K562 (cell line): ENCODE data around the gene DUSP28. TPM values are rescaled to one million over a fixed set of nuclear protein-coding genes. Genes with fewer than 3 reads are reported as not detected.

ENCODE experiments used
- ATAC-seq: fragments of 200-7000 bp; cut with Tn5 transposase; 3 replicates; pipeline ENCODE4 v1.9.1; 2020; ENCODE audit warnings: moderate library complexity
- BruUV-seq: library from RNA; stranded (reverse); fragments of 400-500 nt; replicated peaks from 2 replicates; lab custom pipeline; 2021; lab: Mats Ljungman, UMichigan
- CTCF ChIA-PET: fragments of 300-600 bp; formaldehyde crosslinking; extraction: SDS; loops from one replicate; lab custom pipeline; 2021; ENCODE audit warnings: low intra/inter-chr PET ratio; lab: Yijun Ruan, JAX
- POLR2A ChIA-PET: fragments of 300-600, 350-650 bp; sonication (Branson Sonifier 250); formaldehyde crosslinking; extraction: SDS; loops from one replicate; lab custom pipeline; 2021; ENCODE audit warnings: antibody characterized with exemption, inconsistent platforms; lab: Yijun Ruan, JAX
- DNase-seq, 4 experiments: peaks; one replicate each; pipeline versions ENCODE4 v3.0.0 to v3.0.0-alpha.2; 2011 to 2018; ENCODE audit warnings: low spot score in 3 of 4, mixed read lengths in 3 of 4; ENCODE audit errors: extremely low read depth in 1 of 4
- FAIRE-seq: peaks from 2 replicates; lab custom pipeline; 2011; peaks lifted over from hg19 to GRCh38; lab: Jason Lieb, UNC
- H2AFZ ChIP-seq: 2 replicates; pipeline ENCODE4 v1.6.0; 2011; ENCODE audit warnings: low read depth, low read length, control low read depth, inconsistent platforms
- H3K27ac ChIP-seq: fragments of 200-600 bp; 3 replicates; pipeline ENCODE4 v1.8.0; 2011; ENCODE audit warnings: low read depth, mild to moderate bottlenecking, control low read depth, inconsistent platforms, low read length, moderate library complexity, mixed read lengths; ENCODE audit errors: extremely low read depth
- H3K27me3 ChIP-seq, 2 experiments: fragments of 300-600 bp in 1 of 2; 2 replicates in 1 of 2; 3 replicates in 1 of 2; pipeline versions ENCODE4 v1.6.0 to v1.8.0; 2011; ENCODE audit warnings: inconsistent platforms in 2 of 2, low read length in 2 of 2, mild to moderate bottlenecking in 1 of 2, mixed read lengths in 1 of 2, moderate library complexity in 1 of 2; ENCODE audit not compliant: control insufficient read depth in 2 of 2, insufficient read depth in 2 of 2
- H3K36me3 ChIP-seq: fragments of 300-600 bp; 3 replicates; pipeline ENCODE4 v1.8.0; 2011; ENCODE audit warnings: mild to moderate bottlenecking, low read length, inconsistent platforms; ENCODE audit not compliant: control insufficient read depth, insufficient read depth
- H3K4me1 ChIP-seq, 2 experiments: fragments of 200-600 bp in 1 of 2; replicated peaks in 1 of 2; 2 replicates in 1 of 2; 3 replicates in 1 of 2; pipeline versions ENCODE4 v1.5.1 to v1.8.0; 2011; ENCODE audit warnings: inconsistent platforms in 2 of 2, low read length in 2 of 2, mild to moderate bottlenecking in 1 of 2, mixed read lengths in 1 of 2, moderate library complexity in 1 of 2; ENCODE audit not compliant: control insufficient read depth in 2 of 2, insufficient read depth in 2 of 2
- H3K4me2 ChIP-seq: 2 replicates; pipeline ENCODE4 v1.6.1; 2011; ENCODE audit warnings: low read length, control low read depth, inconsistent platforms, mixed read lengths; ENCODE audit not compliant: insufficient read depth
- H3K4me3 ChIP-seq: fragments of 200-600 bp; sonication (generic), shearing (Covaris generic); 2 replicates; pipeline ENCODE4 v1.5.1; 2016; ENCODE audit warnings: control low read depth, inconsistent platforms
- H3K79me2 ChIP-seq: fragments of 200-600 bp; 3 replicates; pipeline ENCODE4 v1.8.0; 2011; ENCODE audit warnings: low read length, inconsistent platforms; ENCODE audit not compliant: control insufficient read depth, insufficient read depth
- H3K9ac ChIP-seq, 2 experiments: 2 replicates each; pipeline versions ENCODE4 v1.6.0 to v1.6.1; 2011; ENCODE audit warnings: low read depth in 2 of 2, low read length in 2 of 2, control low read depth in 1 of 2, inconsistent platforms in 1 of 2, mild to moderate bottlenecking in 1 of 2, mixed read lengths in 1 of 2; ENCODE audit not compliant: insufficient read depth in 1 of 2
- H3K9me1 ChIP-seq: one replicate; pipeline ENCODE4 v1.6.0; 2011; ENCODE audit warnings: inconsistent platforms, mild to moderate bottlenecking, low read length, moderate library complexity; ENCODE audit not compliant: control insufficient read depth, insufficient read depth
- H3K9me3 ChIP-seq: replicated peaks from 2 replicates; pipeline ENCODE4 v1.5.1; 2011; ENCODE audit warnings: low read depth, low read length, inconsistent platforms; ENCODE audit not compliant: control insufficient read depth, insufficient read depth
- H4K20me1 ChIP-seq: replicated peaks from 2 replicates; pipeline ENCODE4 v1.6.1; 2011; ENCODE audit warnings: low read length, inconsistent platforms, mixed read lengths; ENCODE audit not compliant: control insufficient read depth, insufficient read depth
- CTCF ChIP-seq, 3 experiments: IDR thresholded peaks in 2 of 3; conservative IDR thresholded peaks in 1 of 3; 2 replicates each; pipeline ENCODE4 v1.5.1; 2011 to 2012; ENCODE audit warnings: low read length in 3 of 3, mild to moderate bottlenecking in 3 of 3, control low read depth in 2 of 3, improper control_type of control experiment in 1 of 3, inconsistent platforms in 1 of 3, low read depth in 1 of 3, mixed read lengths in 1 of 3, moderate library complexity in 1 of 3; ENCODE audit not compliant: insufficient read depth in 2 of 3
- RAD21 ChIP-seq, 2 experiments: fragments of 250-450 bp in 1 of 2; fragments of 450-650 bp in 1 of 2; sonication (Bioruptor Pico) in 1 of 2; formaldehyde crosslinking in 1 of 2; IDR thresholded peaks in 1 of 2; conservative IDR thresholded peaks in 1 of 2; 2 replicates each; pipeline versions ENCODE4 v1.4.0 to v1.8.0; 2020 to 2022; ENCODE audit warnings: mild to moderate bottlenecking in 2 of 2, moderate library complexity in 1 of 2
- ZBTB34 ChIP-seq: fragments of 250-450 bp; sonication (Bioruptor Pico); IDR thresholded peaks from 2 replicates; pipeline ENCODE4 v1.8.0; 2021; ENCODE audit warnings: mild to moderate bottlenecking, moderate library complexity
- ZNF75A ChIP-seq: fragments of 450-650 bp; formaldehyde crosslinking; IDR thresholded peaks from 2 replicates; pipeline ENCODE4 v1.4.0; 2020; ENCODE audit warnings: mild to moderate bottlenecking
- WGBS: fragments of 100-300 bp; shearing (Covaris generic); methylation state at CpG from one replicate; pipeline ENCODE4 v1.1.6; 2016; ENCODE audit warnings: low coverage, mixed read lengths; ENCODE audit not compliant: insufficient coverage; ENCODE audit errors: missing lambda C conversion rate; 5-methylcytosine and 5-hydroxymethylcytosine counted together
- in situ Hi-C: fragments of 300-500 bp; cut with MboI; formaldehyde crosslinking; loops from 4 replicates; pipeline ENCODE4 v1.15.0; 2018; ENCODE audit warnings: inconsistent platforms, mixed read lengths
- intact Hi-C: fragments of 100-400 bp; cut with micrococcal nuclease; formaldehyde crosslinking; loops from 2 replicates; pipeline ENCODE4 v1.14.2; 2022
- polyA plus RNA-seq, 8 experiments: library from polyadenylated mRNA; depleted of rRNA in 4 of 8; stranded (reverse) in 5 of 8; unstranded in 3 of 8; fragments of >200 nt; fragmentation: Nextera tagmentation in 2 of 8; fragmentation: Illumina TruSeq in 1 of 8; extraction: Ambion mirVana in 2 of 8; extraction: Trizol in 1 of 8; gene quantifications; 2 replicates each; pipeline versions ENCODE4 v1.2.1 to v1.2.3, GENCODE V29; 2011 to 2014; ENCODE audit warnings: inconsistent platforms in 1 of 8, missing spikeins in 1 of 8
- total RNA-seq, 7 experiments: library from RNA; depleted of rRNA in 6 of 7; stranded (reverse); fragments of >200 nt in 6 of 7; fragmentation: Illumina TruSeq in 2 of 7; extraction: Trizol in 2 of 7; gene quantifications; 2 replicates each; pipeline versions ENCODE4 v1.2.1 to v1.2.3, GENCODE V29; 2011 to 2021; ENCODE audit warnings: low replicate concordance in 1 of 7
- TF ChIP-seq, protein P1 (sequence below): IDR thresholded peaks from 2 replicates; pipeline ENCODE4 v1.6.1; 2011; ENCODE audit warnings: borderline replicate concordance, low read depth, mild to moderate bottlenecking, moderate library complexity, low read length; ENCODE audit not compliant: insufficient read depth, poor library complexity, severe bottlenecking

The DUSP28 gene
- total and polyA plus RNA-seq, 9 of the 15 experiments (the other 6 are each of a cell fraction or from before 2014, with no cell fraction given): 2.8 to 8.1 (median 4.2) TPM

DNA sequence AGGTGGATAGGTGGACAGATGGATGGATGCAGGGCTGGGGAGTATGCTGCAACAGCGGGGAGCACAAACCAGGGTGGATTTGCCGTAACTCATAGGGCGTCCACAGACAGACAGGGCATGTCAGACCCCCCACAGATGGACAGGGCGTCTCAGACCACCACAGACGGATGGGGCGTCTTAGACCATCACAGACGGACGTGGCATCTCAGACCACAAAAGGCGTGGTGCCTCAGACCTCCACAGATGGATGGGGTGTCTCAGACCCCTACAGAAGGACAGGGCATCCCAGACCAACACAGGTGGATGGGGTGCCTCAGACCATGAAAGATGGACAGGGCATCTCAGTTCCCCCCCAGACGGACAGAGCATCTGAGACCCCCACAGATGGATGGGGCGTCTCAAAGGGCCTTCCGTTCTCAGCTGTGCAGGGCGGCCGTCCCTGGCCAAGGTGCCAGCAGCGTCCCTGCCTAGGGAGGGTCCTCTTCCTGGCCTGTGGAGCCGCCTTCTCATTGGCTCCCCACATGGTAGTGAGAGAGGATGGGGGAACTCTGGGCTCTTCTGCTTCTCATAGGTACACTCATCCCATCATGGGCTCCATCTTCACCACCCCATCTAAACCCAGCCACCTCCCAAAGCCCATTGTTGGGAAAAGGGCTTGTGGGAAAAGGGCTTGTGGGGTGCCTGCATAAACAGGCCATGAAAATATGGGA, 4.5 kb upstream of the DUSP28 start (continued):
- no peak for TF ChIP-seq ZBTB34 (CRISPR knock-in tag)
- TF ChIP-seq, all 486 proteins: peak for 0

- H3K9me1 ChIP-seq: no peaks in the 10 kb centered on the region
- no peak overlapping the region for H3K27ac ChIP-seq
- no peak overlapping the region for H2AFZ ChIP-seq
- H4K20me1 ChIP-seq: no peaks in the 10 kb centered on the region
- in situ Hi-C loops (no loop called here), intact Hi-C loops (no loop called here)
- 48% methylated on average over 9 of the region's 9 CpGs for WGBS
- no peak overlapping the region for H3K4me2 ChIP-seq
- H3K79me2 ChIP-seq: peaks cover 56% of the 10 kb centered on the region
- peaks cover 9 to 34% of the 10 kb centered on the region in 2 experiments; a peak in 4 of 5 replicates for H3K4me1 ChIP-seq
- H3K9ac ChIP-seq: no peak overlapping the region
- DNase-seq (peak; percentile 27 to 67 (median 34)), ATAC-seq (peak; percentile 12; the same call in 1 of the 3 replicates), FAIRE-seq (peak; percentile 67)
- H3K36me3 ChIP-seq: peaks cover 44% of the 10 kb centered on the region
- POLR2A ChIA-PET: interaction anchor here (0.6 kb wide), 2 partner anchors 38 to 49 kb away, joined by 3 read pairs; no protein-coding TSS in a partner anchor
- H3K27me3 ChIP-seq: no peaks in the 10 kb centered on the region
- no peak overlapping the region for H3K4me3 ChIP-seq
- H3K9me3 ChIP-seq: peaks cover 3% of the 10 kb centered on the region; the same call in 1 of the 2 replicates
- no TSS peak for BruUV-seq
- TF ChIP-seq CTCF (IDR thresholded peaks at IDR 0.05 in 2 of 3, conservative IDR thresholded peaks at IDR 0.05 in 1 of 3; ENCODE audit: insufficient read depth in 2 of 3, low read depth in 1 of 3, low read length in 3 of 3) (peak; percentile 47 to 72 (median 61)), RAD21 (CRISPR knock-in tag; conservative IDR thresholded peaks at IDR 0.05 in 1 of 2, IDR thresholded peaks at IDR 0.05 in 1 of 2) (peak in 1 of 2 experiments; percentile 27; a peak in 2 of 4 replicates), ZNF75A (CRISPR knock-in tag) (no peak)
- TF ChIP-seq, protein P1, sequence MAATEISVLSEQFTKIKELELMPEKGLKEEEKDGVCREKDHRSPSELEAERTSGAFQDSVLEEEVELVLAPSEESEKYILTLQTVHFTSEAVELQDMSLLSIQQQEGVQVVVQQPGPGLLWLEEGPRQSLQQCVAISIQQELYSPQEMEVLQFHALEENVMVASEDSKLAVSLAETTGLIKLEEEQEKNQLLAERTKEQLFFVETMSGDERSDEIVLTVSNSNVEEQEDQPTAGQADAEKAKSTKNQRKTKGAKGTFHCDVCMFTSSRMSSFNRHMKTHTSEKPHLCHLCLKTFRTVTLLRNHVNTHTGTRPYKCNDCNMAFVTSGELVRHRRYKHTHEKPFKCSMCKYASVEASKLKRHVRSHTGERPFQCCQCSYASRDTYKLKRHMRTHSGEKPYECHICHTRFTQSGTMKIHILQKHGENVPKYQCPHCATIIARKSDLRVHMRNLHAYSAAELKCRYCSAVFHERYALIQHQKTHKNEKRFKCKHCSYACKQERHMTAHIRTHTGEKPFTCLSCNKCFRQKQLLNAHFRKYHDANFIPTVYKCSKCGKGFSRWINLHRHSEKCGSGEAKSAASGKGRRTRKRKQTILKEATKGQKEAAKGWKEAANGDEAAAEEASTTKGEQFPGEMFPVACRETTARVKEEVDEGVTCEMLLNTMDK: peak; percentile 59
- TF ChIP-seq, all 486 proteins: peak for 3
- CTCF ChIA-PET: no interaction called here
Observed at GRCh38 chr2:240556553-240557100, 3.5 kb upstream of the DUSP28 start.
